BJ (cell line): ENCODE results near the gene DZIP1L. TPM values are rescaled to one million over a fixed set of nuclear protein-coding genes. Genes with fewer than 3 reads are reported as not detected.
A peak's percentile ranks its signal among the peaks of the same experiment; 100 is the strongest.

Source experiments
- CTCF ChIA-PET: fragments of 350-600 bp; formaldehyde crosslinking; extraction: SDS; loops from one replicate; lab custom pipeline; 2021; ENCODE audit warnings: antibody characterized with exemption, inconsistent platforms; lab: Yijun Ruan, JAX
- POLR2A ChIA-PET: fragments of 300-600 bp; sonication (Branson Sonifier 250); formaldehyde crosslinking; extraction: SDS; loops from one replicate; lab custom pipeline; 2021; ENCODE audit warnings: antibody characterized with exemption; lab: Charles Lee
- DNase-seq: peaks from one replicate; pipeline ENCODE4 v3.0.0-alpha.2; 2011; ENCODE audit warnings: low read depth
- H3K27me3 ChIP-seq: 2 replicates; pipeline ENCODE4 v1.6.0; 2011; ENCODE audit warnings: low read length; ENCODE audit not compliant: control insufficient read depth, insufficient read depth
- H3K36me3 ChIP-seq: 2 replicates; pipeline ENCODE4 v1.5.1; 2011; ENCODE audit warnings: low read length; ENCODE audit not compliant: control insufficient read depth, insufficient read depth
- H3K4me3 ChIP-seq: 2 replicates; pipeline ENCODE4 v1.5.1; 2011; ENCODE audit warnings: low read depth, mild to moderate bottlenecking, control low read depth, low read length
- CTCF ChIP-seq: IDR thresholded peaks from 2 replicates; pipeline ENCODE4 v1.5.1; 2011; ENCODE audit warnings: low read depth, mild to moderate bottlenecking, control low read depth, inconsistent platforms, low read length, moderate library complexity; ENCODE audit not compliant: insufficient read depth
- polyA plus RNA-seq: library from polyadenylated mRNA; depleted of rRNA; stranded (reverse); fragments of >200 nt; gene quantifications from 2 replicates; pipeline ENCODE4 v1.2.3, GENCODE V29; 2011

DZIP1L gene
- polyA plus RNA-seq, 1 experiment: 12.7 TPM

- ChIA-PET CTCF (interaction anchor here (0.6 to 3.2 kb wide), 17 partner anchors 9 to 950 kb away, joined by 3 to 38 read pairs (median 4); no protein-coding TSS in a partner anchor), POLR2A (no interaction called here)
- no peak overlapping the region for H3K4me3 ChIP-seq
- H3K36me3 ChIP-seq: no peaks in the 10 kb centered on the region
- peak; percentile 72 for TF ChIP-seq CTCF
- DNase-seq: no peak
- H3K27me3 ChIP-seq: no peaks in the 10 kb centered on the region
These were observed 63.2 kb downstream of the DZIP1L start for GRCh38 chr3:138051947-138052802.

GRCh38 chr3:138049157-138049919, 66.1 kb downstream of the DZIP1L start:
- H3K27me3 ChIP-seq: no peaks in the 10 kb centered on the region
- ChIA-PET POLR2A (no interaction called here), CTCF (interaction anchor here (0.9 to 1.0 kb wide), 2 partner anchors 78 to 103 kb away, joined by 3 to 4 read pairs; no protein-coding TSS in a partner anchor)
- TF ChIP-seq CTCF: no peak
- peak; percentile 17 for DNase-seq
- no peak overlapping the region for H3K4me3 ChIP-seq
- no peaks in the 10 kb centered on the region for H3K36me3 ChIP-seq

DNA sequence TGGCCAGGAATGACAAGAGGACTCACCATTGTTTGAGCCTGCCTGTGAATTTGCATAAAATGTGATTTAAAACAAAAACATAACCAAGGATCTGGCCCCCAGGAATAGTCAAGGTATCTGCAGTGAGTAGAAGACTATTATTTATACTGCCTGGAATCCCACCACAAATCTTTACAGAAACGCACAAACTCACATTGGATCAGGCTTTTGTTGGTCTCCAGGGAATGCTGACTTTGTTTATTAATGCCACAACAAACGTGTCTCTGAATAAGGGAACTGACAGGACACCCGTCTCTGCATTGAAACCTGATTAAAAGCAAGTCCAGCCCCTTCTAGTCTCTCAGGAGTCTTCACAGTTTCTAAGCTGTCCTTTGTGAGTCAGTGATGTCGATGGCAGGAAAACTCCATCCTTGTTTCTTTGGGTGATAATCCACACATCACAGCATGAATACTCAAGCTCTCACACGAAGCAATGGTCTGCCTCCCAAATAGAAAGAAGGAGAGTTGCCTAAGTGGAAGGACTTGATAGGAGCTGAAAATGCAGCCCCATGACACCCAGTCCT, 67.7 kb downstream of the DZIP1L start:
- no peak for TF ChIP-seq CTCF
- H3K36me3 ChIP-seq: no peaks in the 10 kb centered on the region
- no peaks in the 10 kb centered on the region for H3K27me3 ChIP-seq
- H3K4me3 ChIP-seq: no peak overlapping the region
- ChIA-PET CTCF (interaction anchor here (0.5 to 1.1 kb wide), 2 partner anchors 10 to 123 kb away, joined by 3 to 4 read pairs; no protein-coding TSS in a partner anchor), POLR2A (no interaction called here)
- DNase-seq: no peak

- no peak for TF ChIP-seq CTCF
- DNase-seq: no peak
- Histone ChIP-seq H3K36me3 (no peaks in the 10 kb centered on the region), H3K27me3 (no peaks in the 10 kb centered on the region), H3K4me3 (no peak overlapping the region)
- CTCF ChIA-PET: interaction anchor here (0.5 kb wide), 1 partner anchor 124 kb away, joined by 3 read pairs; no protein-coding TSS in a partner anchor
- POLR2A ChIA-PET: no interaction called here
These were observed 68.5 kb downstream of the DZIP1L start for GRCh38 chr3:138046955-138047354.
